Measurements from ENCODE around the gene KIAA1958.
"Not testable (repeated sequence)": the region's sequence is repeated elsewhere in the genome, so short reads cannot be mapped to it uniquely, and the experiment has no call there.

Gene KIAA1958

DNA sequence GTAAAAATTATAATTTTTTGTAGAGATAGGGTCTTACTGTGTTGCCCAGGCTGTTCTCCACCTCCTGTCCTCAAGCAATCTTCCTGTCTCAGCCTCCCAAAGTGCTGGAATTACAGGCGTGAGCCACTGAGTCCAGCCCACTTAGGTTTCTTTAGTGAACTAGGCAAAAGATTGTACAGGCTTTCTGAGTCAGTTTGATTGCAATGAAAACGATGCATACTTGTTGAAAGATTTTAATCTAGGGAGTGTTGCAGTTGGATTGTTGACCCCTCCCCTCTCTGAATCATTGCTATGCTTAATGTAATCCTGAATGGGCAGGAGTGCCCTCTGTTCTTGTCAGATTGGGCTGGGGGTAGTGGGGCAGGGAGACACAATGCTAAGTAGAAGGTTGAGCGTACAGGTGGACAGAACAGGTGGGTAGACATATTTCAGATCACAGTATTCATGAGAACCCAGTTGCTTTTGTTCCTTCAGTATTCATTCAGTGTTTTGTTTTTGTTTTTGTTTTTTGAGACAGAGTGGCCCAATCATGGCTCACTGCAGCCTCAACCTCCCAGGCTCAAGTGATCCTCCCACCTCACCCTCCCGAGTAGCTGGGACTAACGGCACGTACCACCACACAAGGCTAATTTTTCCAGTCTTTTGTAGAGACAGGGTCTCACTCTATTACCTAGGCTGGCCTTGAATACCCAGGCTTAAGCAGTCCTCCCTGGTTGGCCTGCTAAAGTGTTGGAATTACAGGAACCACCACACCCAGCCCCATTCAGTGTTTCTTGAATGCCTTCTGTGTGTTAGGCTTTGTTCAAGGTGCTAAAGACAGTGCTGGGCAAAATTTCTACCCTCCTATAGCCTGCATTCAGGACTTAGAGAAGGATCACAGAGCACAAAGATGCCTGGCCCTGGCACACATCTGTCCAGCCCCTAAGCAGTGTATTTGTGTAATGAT is 70.1 kb downstream of the KIAA1958 start:
- DNase-seq = no peak

- DNase-seq = no peak
These were observed 71.8 kb downstream of the KIAA1958 start for GRCh38 chr9:112558476-112558875.

- DNase-seq = no peak
These were observed 72.4 kb downstream of the KIAA1958 start for GRCh38 chr9:112558978-112559377.

- DNase-seq = no peak
These were observed 73.2 kb downstream of the KIAA1958 start for GRCh38 chr9:112559629-112560413.

- no peak for DNase-seq
These were observed 75.8 kb downstream of the KIAA1958 start for GRCh38 chr9:112562235-112562958.

- no peak for DNase-seq
These were observed 82.6 kb downstream of the KIAA1958 start for GRCh38 chr9:112569186-112569585.

DNA sequence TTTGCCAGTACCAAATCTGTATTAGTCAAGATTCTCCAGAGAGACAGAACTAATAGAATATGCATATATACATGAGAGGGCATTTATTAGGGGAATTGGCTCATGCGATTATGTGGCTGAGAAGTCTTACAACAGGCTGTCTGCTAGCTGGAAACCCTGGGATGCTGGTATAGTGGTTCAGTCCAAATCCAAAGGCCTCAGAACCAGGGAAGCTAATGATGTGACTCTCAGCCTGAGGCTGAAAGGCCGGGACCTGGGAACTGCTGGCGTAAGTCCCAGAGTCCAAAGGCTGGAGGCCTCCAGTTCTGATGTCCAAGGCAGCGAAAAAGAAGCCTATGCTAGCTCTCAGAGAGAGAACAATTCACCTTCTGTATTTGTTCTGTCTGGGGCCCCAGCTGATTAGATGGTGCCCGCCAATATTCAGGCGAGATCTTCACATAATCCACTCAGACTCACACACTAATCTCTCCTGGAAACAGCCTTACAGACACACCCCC is 84.1 kb downstream of the KIAA1958 start:
- no peak for DNase-seq

DNA sequence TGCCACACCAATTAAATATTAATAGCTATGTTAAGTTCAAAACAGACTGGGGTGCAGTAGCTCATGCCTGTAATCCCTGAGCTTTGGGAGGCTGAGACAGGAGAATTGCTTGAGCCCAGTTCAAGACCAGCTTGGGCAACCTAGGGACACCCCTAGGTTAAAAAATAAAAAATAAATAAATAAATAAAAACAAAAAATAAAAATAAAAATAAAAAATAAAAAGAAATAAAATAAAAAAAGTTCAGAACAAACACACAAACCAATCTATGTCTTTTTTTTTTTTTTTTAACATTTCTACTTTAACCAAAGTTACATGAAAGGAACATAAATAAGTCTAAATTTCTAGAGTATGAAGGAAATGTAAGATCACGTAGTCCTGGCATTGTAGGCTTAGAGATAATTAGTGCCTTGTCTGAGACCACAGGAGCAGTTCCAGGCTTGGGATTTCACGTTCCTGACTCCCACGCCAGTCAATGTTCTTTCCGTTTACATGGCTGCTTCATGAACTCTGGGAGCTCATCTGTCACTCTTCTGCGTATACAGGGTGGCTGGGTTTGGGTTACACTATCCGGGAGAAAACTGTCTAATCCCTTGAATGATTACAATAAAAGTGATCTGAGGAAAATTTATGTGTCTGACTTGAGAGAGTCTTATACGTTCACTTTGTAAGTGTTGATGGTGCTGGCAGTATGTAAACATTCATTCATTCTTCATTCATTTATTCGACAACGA is 85.2 kb downstream of the KIAA1958 start:
- no peak for DNase-seq

DNA sequence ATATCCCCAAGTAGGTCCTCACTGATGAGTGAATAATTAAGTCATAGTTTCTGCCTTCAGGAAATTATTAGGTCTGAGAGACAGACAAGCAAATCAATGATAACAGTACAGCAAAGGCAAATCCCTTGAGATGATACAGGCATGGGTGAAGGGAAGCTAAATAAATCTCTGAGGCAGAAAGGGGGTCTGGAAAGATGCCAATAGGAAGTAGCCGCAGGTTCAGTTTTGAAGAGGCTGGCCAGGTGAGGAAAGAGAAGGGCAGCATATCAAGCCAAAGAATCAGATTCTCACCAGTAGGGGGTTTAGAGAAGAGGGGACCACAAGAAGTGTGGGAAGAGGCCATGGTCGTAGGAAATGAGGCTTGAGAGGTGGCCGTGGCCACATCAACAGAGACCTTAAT is 85.8 kb downstream of the KIAA1958 start:
- DNase-seq = no peak

GRCh38 chr9:112574008-112574407 is 87.4 kb downstream of the KIAA1958 start:
- no peak for DNase-seq

DNA sequence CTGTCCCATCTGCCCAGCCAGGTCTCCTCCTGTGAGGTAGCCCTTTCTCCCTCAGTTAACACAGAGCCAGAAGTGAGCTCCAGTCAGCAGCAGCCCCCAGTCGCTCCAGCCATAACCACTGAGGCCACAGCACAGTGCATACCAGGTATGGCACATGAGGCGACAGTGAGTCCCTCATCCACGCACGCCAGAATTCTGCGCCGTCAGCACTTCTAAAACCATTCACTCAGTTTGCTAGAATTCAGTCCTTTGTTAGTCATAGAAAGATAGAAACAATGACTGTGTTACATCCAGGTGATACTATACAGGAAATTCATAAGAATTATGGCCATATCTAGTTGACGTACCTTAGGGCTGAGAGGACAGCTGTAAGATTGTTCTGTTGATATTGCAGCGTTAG is 88.5 kb downstream of the KIAA1958 start:
- DNase-seq = no peak

DNA sequence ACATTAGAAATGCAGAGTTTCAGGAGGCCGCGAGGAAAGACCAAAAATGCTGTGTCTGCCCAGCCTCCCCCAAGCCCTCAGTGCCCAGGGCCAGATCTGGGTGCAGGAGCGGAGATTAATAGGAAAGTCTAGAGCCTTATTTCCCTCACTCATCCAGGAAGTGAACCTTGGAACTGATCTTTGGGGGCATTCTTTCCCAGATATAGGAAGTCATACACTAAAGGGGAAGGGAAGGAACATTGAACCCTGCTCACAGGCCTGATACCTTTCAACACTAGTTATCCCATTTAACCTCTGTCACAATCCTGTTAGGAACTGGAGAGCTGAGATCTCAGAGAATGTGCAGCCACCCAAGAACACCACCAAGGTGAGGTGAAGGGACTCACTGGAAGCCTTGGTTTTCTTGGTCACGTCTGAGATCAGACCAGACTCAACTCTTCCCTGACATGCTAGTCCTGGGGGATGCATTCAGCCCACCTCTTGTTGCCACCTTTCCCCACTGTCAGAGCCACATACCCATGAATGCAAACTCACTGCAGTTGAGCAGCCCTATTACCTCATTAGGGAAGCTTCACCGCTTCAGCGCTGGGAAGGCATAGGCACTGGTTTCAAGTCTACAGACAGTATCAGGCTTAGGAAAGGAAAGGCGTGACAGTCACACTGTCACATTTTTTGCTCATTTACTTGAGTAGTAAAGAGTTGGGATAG is 95.0 kb downstream of the KIAA1958 start:
- DNase-seq = no peak

DNA sequence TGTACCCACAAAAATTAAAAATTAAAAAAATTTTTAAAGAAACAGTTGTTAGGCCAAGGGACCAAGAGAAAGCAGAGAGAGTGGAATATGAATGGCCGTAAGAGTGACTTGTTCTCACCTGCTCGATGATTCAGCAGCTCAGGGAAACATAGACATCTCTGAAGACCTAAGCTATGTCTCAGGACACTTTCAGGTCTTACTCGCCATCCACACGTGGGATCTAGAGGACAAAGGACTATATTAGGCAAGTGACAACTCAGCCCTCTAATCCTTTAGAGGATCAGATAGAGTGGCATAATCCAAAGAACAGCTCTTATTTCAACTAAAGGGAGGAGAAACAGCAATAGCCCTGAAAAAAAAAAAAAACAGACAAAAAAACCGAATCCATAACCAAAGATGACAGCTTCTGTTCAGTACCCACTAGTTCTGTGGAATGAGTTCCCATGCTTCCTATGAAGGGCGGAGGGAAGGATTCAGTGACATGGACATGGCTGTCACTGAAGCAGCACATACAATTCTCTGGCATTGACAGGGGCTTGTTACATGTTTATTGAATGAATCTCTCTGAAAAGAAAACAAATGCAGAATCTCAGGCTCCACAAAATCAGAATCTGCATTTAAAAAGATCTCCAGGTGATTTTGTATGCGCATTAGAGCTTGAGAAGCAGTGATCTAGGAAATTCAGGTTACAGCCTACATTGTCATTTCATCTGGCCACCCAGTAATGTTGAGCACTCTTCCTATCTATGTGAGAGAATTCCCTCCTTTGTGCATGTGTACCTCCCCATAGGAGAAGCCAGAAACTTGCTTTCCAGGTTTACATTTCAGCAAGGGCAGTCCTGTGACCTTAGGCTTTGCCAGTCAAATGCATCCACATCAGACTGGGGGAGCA is 96.0 kb downstream of the KIAA1958 start:
- no peak for DNase-seq

- no peak for DNase-seq
These were observed 100.0 kb downstream of the KIAA1958 start for GRCh38 chr9:112586599-112587155.

DNA sequence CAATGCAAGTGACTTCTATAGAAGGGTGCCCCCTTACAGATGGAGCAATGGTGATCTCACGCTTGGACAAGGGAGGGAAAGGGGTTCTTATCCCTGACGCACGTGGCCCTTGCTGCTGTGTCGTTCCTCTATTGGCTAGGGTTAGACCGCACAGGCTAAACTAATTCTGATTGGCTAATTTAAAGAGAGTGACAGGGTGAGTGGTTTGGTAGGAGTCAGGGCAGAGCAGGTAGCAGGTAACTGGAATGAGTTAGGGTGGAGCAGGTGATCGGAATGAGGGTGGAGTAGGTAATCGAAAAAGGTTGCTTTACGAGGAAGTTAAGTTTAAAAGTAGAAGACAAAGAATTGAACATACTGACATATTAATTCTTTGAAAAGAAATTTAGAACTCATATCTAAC is 105.2 kb downstream of the KIAA1958 start:
- DNase-seq = not testable (repeated sequence)

- DNase-seq = no peak
These were observed 113.1 kb downstream of the KIAA1958 start for GRCh38 chr9:112599732-112600131.

DNA sequence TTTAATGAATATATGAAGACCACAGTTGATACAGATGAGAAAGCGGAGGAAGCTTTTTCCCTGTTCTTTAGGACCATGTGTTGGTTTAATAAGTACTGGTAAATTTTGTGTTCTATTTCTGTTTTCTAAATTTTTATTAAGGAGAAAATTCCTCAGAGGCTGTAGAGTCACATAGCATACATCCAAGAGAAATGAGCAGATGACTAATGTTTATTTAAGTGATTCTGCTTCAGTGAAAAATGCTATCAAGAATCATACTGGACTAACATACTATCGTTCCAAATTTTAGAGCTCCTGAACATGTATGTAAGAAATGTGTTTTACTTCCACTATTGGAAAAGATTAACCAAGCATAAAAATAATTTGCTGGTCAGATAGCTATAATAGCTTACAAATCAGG is 115.0 kb downstream of the KIAA1958 start:
- DNase-seq = no peak

DNA sequence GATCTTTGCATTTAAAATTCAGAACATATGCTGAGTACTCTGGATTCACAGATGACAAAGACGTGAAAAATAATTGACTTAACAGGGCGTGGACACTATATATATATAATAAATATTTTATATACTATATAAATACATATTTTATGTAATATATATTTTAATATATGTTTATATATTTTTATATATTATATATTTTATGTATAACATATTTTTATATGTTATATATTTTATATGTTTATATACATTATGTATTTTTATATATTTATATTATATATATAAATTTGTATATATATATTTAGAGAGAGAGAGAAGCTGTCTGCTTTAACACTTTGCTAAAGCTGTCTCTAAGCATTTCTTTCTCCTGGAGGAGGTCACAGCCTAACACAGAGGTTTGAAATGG is 118.2 kb downstream of the KIAA1958 start:
- no peak for DNase-seq

- DNase-seq = no peak
These were observed 118.9 kb downstream of the KIAA1958 start for GRCh38 chr9:112605518-112605917.
